Forelimb muscle (tissue), 1 donor: ENCODE results near the gene HHAT. TPM values are rescaled to one million over a fixed set of nuclear protein-coding genes. Genes with fewer than 3 reads are reported as not detected.
A peak's percentile ranks its signal among the peaks of the same experiment; 100 is the strongest.

Source experiments
- DNase-seq: peaks from one replicate; pipeline ENCODE4 v3.0.0-alpha.2; 2013; ENCODE audit warnings: low read depth
- polyA plus RNA-seq: library from polyadenylated mRNA; unstranded; fragments of 120-200 nt; gene quantifications from one replicate; pipeline ENCODE4 v1.2.1, GENCODE V29; 2013; ENCODE audit not compliant: insufficient read length

Gene HHAT
- polyA plus RNA-seq, 1 donor: 4.1 TPM

DNA sequence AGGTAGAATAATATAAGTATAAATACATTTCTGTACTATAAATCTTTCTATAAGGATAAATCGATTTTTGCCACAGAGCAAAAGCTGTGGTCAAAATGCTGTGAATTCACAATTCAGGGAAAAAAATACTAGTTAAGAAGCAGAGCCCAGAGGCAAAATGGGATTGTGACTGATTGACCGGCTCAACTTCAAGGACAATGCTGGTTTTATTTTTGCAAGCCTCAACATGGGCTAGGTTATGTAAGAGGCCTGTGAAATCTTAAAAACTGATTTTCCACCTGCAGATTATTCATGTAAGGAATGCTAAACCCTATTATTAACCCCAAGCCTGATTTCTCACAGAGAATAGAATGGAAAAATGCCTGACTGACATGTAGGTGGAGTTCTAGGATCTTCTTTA is 155.1 kb downstream of the HHAT start:
- DNase-seq: no peak

DNA sequence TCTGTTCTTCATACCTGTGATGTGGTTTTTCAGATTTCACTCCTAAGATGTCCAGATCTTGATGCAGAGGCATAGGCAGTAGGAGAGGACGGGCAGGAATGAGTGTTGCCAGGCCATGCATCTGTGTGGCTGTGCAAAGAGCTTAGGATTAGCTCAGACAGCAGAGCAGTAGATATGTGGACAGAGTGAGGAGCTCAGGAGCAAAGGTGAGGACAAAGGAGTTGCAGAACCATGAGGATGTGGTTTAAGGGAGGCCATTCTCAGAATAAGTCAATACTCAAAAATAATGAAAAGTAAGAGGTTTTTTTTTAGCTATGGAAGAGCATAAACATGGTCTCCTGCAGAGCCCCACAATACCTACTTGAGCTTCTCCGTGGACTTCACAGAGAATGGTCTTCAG is 158.3 kb downstream of the HHAT start:
- DNase-seq: no peak

- DNase-seq: peak; percentile 13
Observed at GRCh38 chr1:210489491-210489890, 160.8 kb downstream of the HHAT start.

- DNase-seq: peak; percentile 13
Observed at GRCh38 chr1:210490781-210491180, 162.1 kb downstream of the HHAT start.

DNA sequence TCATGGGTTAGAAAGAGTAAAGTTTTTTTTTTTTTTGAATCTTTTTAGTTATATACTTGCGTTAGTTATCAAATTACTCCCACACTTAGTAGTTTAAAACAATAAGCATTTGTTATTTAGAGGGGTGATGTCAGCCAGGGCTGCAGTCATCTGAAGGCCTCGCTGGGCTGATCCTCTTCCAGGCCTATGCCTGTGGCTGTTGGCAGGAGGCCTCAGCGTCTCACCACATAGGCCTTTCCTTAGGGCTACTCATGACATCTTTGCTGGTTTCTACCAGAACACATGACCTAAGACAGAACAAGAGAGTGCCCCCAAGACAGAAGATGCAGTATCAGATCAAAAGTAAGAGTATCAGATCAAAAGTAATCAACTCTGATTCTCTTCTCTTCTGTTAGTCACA is 167.4 kb downstream of the HHAT start:
- DNase-seq: no peak

DNA sequence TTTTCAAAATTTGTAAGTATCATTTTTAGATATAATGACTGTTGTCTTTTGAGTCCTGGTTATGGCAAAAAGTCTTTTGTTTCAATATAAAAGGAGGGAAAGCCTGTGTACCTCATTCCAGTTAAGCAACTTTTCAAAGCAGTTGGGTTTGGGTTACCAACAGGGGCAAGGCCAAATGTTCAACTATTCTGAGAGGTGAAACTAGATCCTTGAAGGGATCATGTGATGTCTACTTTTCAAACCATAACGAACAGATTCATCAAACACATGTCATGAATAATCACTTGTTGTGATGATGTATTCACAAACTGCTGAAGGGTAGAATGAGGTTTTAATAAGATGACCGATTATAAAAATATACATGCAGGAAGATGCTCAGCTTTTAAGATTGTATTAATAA is 171.3 kb downstream of the HHAT start:
- DNase-seq: no peak

DNA sequence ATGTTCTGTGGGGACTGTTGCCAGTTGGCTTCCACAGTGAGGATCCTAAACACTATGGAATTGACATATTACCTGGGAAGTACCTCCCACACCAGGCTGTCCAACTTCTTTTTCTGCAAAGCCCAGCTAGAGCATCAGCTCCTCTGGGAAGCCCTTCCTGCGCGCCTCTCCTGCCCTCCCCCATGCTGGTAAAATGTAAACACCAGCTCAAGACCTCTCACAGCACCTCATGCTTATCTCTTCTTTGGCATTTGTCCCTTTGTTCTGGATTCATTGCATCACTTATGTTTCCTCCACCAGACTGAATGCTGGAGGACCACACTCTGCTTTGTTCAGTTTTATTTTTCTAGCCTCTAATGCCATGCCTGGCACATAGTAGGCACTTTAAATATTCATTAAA is 172.1 kb downstream of the HHAT start:
- no peak for DNase-seq

- no peak for DNase-seq
Observed at GRCh38 chr1:210504286-210504685, 175.6 kb downstream of the HHAT start.

DNA sequence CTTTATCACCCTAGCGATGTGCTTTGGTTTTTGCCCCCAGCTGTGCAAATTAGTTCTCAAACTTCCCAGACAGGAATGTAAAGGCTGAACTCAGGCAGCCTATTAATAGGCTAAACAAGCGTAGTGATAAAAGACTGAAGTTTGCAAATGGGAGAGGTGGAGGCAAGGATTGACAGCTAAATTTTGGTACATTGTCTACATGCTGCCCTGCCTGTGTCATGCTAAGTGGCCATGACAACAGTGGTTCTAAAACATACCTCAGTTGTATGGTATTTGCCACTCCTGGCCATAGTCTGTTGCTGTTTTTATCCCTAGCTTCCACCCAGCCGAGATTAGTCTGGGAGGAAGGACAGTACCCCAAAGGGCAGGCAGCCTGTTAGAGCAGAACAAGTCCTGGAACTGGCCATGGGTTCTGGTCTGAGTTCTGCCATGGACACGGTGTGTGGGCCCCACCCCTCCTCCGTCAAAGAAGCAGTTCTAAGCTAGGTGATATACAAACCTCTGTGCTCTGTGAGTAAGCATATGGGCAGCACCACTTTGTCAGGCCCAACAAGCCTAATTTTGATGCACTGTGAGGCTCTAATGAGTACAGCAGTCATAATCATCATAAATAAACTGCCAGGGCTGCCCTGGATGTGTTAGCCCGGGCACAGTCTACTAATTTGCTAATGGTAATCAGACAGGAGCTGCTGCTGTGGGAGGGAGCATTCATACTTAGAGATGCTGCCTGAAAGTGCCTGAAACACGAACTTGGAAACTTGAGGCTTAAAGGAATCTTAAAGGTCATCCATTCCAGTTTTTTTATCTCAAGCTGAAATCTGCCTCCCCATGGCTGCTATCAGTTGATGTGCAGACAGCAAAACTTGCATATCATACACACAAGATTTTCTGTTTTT is 177.1 kb downstream of the HHAT start:
- DNase-seq: no peak

DNA sequence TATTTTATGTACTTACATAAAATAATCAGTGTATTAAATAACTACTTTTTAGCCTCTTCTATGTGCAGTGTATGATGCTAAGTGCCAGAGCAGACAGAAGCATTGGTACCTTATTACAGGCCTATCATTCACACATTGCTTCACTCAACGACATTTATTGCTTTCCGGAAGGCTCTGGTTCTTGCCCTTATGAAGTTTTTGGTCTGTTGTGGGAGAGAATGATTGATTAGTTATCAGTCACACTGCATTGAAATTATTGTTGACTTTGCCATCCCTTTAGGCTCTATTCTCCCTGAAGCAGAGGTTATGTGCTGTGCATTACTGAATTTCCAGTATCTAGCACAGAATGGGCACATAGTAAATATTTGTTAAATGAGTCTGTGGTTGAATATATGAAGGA is 178.0 kb downstream of the HHAT start:
- no peak for DNase-seq

- DNase-seq: no peak
Observed at GRCh38 chr1:210516092-210516656, 187.5 kb downstream of the HHAT start.

- no peak for DNase-seq
Observed at GRCh38 chr1:210516697-210517459, 188.2 kb downstream of the HHAT start.

DNA sequence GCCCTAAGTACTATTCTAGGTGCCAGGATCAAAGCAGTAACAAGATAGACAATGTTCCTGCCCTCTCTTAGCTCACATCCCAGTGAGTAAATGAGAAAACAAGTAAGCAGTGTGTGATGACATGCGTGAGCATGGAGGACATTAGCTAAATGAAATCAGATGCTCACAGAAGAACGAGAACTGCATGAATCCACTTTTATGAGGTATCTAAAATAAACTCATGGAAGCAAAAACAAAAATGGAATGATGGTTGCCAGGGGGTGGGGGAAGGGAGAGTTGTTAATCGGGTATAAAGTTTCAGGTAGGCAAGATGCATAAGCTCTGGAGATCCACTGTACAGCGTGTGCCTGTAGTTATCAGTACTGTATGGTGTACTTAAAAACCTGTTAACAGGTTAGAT is 195.1 kb downstream of the HHAT start:
- no peak for DNase-seq

GRCh38 chr1:210525716-210526454 is 197.2 kb downstream of the HHAT start:
- no peak for DNase-seq

DNA sequence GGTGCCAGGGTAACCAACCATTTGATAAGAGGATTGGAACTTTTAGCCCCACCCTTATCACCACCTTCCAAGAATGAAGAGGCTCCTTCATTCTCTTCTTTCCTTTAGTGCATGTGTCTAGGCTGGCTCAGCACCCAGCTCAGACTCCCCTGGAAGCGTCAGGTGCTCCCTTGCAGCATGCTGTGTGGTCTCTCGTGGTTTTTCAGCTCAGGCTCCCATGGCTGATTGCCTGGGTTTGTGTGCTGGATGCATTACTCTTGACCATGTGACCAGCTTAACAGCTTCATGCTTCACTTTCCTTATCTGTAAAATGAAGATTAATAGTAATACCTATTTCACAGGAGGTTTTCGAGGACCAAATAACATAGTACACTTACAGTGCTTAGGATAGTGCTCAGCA is 198.4 kb downstream of the HHAT start:
- DNase-seq: no peak

DNA sequence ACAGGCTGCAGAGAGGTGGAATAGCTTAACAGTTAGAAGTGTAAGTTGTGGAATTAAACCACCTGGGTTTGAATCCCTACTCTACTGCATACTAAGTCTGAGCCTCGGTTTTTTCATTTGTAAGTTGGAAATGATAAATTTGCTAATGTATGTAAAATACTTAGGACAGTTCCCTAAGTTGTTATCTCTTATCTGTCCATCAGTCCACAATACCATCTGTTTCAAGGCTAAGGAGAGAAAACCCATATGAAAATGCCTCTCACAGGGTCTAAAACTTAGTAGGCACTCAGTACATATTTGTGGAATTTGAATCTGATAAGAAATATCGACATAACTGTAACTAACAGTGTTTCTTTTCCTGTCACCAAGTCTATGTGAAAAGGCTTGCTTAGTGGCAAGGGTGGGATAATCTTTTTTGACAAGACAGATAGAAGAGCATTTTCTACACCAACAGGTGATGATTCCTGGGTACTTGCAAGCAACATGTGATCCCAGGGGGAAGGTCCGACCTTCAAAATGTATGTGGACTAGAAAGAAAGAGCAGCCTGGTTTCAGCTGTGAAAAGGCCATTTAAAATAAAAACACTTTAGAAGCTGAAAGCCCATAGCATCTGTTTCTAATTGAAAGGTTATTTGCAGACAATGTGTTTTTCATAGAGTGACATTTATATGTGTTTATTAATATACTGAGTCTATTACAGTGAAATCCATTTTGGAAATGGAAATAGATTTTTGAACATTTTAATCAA is 202.9 kb downstream of the HHAT start:
- DNase-seq: no peak

- no peak for DNase-seq
Observed at GRCh38 chr1:210532223-210532598, 203.5 kb downstream of the HHAT start.

DNA sequence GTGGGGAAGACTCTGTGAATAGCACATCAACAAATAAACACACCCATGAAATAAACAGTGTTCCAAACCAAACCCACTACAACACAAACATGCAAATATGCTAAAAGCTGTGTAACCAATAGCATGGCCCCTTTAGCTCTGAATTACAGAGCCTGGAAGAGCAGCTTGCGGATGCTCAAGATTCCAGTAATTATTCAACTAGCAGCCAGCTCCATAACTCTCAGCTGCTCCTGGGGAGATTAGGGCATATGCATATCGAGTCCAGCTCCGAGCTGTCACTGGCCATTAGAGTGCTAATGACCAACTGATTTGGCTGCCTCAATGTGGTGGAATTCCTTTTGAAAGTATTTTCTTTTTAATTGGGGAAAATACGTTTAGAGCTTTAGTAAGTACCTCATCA is 207.1 kb downstream of the HHAT start:
- DNase-seq: no peak

- DNase-seq: no peak
Observed at GRCh38 chr1:210536254-210536961, 207.7 kb downstream of the HHAT start.

- no peak for DNase-seq
Observed at GRCh38 chr1:210540288-210540687, 211.6 kb downstream of the HHAT start.
